ENCODE results near the gene WBP1L. TPM values are rescaled to one million over a fixed set of nuclear protein-coding genes. Genes with fewer than 3 reads are reported as not detected.

WBP1L gene
- total RNA-seq, 4 donors from 2014 or later: 92.8 to 185 (median 154) TPM

DNA sequence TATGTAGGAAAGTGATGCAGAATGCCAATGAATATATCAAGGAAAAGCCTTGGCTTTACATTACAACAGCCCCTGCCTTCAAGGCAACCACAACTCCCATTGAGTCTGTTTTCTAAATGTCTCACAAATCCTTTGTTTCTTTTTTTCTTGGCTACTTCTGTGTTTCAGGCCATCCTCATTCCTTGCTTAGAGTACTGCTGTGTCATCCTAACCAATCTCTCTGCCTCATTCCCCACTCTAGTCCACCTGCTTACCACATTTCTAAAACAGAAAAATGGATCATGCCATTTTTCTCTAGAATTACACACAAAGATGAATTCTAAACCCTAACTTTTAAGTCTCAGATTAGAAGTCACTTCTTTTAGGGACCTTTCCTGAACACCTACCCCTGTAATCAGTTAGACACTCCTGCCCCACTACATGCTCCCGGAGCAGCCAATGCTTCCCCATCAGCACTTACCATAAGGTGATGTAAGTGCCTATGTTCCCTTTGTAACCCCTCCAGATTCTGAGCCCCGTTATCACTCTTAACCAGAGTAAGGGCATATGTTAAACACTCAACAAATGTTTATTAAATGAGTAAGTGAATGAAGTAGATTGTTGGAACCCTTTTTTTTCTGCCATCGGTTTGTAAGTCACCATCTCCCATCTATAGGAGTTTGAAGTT lies 113.1 kb downstream of the WBP1L start:
- TF ChIP-seq, protein P1, sequence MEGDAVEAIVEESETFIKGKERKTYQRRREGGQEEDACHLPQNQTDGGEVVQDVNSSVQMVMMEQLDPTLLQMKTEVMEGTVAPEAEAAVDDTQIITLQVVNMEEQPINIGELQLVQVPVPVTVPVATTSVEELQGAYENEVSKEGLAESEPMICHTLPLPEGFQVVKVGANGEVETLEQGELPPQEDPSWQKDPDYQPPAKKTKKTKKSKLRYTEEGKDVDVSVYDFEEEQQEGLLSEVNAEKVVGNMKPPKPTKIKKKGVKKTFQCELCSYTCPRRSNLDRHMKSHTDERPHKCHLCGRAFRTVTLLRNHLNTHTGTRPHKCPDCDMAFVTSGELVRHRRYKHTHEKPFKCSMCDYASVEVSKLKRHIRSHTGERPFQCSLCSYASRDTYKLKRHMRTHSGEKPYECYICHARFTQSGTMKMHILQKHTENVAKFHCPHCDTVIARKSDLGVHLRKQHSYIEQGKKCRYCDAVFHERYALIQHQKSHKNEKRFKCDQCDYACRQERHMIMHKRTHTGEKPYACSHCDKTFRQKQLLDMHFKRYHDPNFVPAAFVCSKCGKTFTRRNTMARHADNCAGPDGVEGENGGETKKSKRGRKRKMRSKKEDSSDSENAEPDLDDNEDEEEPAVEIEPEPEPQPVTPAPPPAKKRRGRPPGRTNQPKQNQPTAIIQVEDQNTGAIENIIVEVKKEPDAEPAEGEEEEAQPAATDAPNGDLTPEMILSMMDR (IDR thresholded peaks at IDR 0.05; ENCODE audit: low read depth): no peak

DNA sequence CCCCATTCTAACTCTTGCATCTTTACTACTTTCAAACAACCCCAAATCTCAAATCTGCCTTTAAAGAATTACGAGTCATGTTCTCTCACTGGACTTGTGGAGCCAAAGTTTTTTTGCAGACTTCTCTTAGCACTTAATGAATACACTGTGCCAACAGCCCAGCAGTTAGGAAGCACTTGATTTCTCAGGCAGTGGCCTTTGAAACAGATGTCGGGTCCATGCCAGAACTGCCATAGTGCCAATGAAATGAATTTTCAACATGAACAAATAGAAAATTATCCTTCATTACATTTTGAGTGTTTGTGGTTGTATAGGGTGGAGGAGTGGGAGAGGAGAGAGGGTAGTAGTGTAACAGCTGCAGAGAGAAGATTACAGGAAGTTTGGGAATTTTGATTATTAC lies 116.2 kb downstream of the WBP1L start:
- TF ChIP-seq, protein P1 (IDR thresholded peaks at IDR 0.05; ENCODE audit: low read depth): no peak

DNA sequence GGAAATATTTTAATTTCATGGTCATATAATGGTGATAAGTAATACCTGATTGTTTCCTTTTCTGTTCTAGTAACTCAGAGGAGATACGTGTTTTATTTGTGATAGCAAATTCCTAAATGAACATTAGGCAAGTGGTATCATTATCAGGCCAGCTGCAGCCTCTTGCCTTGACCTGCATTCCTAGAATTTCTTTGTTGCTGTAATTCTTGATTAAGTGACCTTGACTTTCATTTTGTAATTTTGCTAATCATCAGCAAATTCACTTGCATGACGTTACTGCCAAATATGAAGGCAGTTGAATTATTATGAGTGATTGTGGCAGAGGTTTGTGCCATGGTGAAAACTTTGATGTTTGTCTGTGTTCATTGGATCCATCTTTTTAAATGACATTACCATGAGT lies 119.9 kb downstream of the WBP1L start:
- TF ChIP-seq, protein P1 (IDR thresholded peaks at IDR 0.05; ENCODE audit: low read depth): no peak

DNA sequence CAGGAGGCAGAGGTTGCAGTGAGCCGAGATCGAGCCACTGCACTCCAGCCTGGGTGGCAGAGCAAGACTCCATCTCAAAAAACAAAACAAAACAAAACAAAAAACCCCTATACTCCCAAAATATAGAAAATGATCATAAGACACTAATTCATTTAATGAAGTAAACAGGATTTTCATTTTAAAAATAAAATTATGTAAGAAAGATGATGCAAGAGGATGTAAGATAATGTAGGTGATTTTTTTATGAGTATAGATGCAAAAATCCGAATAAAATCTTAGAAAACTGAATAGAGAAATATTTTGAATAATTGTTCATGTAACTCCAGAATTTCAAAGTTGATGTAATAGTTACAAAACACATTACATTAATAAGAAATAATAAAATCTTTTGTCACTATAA lies 121.9 kb downstream of the WBP1L start:
- TF ChIP-seq, protein P1 (IDR thresholded peaks at IDR 0.05; ENCODE audit: low read depth): no peak

Small RNA genes lying within 50 kb of the gene (small RNA-seq; reads per million reads assigned to genes)
- gene RNU6-1231P: not detected

Other genes with a start within 250 kb of the WBP1L start
- gene ACTR1A, start 241.2 kb upstream of the WBP1L start, total RNA-seq: 100 to 1,000 TPM in 1 of 4 donors, 10 to 100 TPM in 3; 86.0 to 147 (median 88.3) TPM
- 10 to 100 TPM in 1 of 4 donors, 1 to 10 TPM in 3; 5.5 to 13.3 (median 8.2) TPM for gene SUFU, start 240.0 kb upstream of the WBP1L start, total RNA-seq
- gene TRIM8, start 99.5 kb upstream of the WBP1L start, total RNA-seq: 100 to 1,000 TPM in 2 of 4 donors, 10 to 100 TPM in 2; 76.3 to 261 (median 111) TPM
- 1 to 10 TPM; 3.7 to 6.5 (median 5.7) TPM for gene ARL3, start 29.6 kb upstream of the WBP1L start, total RNA-seq
- gene SFXN2, start 29.3 kb upstream of the WBP1L start, total RNA-seq: 1 to 10 TPM; 2.6 to 8.1 (median 4.4) TPM
- gene CYP17A1, start 93.5 kb downstream of the WBP1L start, total RNA-seq: not detected
- 10 to 100 TPM; 36.7 to 64.4 (median 50.7) TPM for gene BORCS7, start 110.3 kb downstream of the WBP1L start, total RNA-seq
- 1 to 10 TPM in 3 of 4 donors, not detected in 1; 2.2 to 4.0 (median 2.6) TPM for gene AS3MT, start 125.5 kb downstream of the WBP1L start, total RNA-seq
- gene CNNM2, start 174.3 kb downstream of the WBP1L start, total RNA-seq: 1 to 10 TPM; 3.3 to 9.6 (median 5.1) TPM